Germinal center (tissue), 1 donor: Measurements from ENCODE around the gene SMIM28.

Experiments
- DNase-seq: peaks from one replicate; pipeline ENCODE4 v3.0.0; 2012; ENCODE audit warnings: mixed read lengths, low spot score

The SMIM28 gene

GRCh38 chr6:138430361-138431145 is 52.8 kb downstream of the SMIM28 start:
- no peak for DNase-seq

DNA sequence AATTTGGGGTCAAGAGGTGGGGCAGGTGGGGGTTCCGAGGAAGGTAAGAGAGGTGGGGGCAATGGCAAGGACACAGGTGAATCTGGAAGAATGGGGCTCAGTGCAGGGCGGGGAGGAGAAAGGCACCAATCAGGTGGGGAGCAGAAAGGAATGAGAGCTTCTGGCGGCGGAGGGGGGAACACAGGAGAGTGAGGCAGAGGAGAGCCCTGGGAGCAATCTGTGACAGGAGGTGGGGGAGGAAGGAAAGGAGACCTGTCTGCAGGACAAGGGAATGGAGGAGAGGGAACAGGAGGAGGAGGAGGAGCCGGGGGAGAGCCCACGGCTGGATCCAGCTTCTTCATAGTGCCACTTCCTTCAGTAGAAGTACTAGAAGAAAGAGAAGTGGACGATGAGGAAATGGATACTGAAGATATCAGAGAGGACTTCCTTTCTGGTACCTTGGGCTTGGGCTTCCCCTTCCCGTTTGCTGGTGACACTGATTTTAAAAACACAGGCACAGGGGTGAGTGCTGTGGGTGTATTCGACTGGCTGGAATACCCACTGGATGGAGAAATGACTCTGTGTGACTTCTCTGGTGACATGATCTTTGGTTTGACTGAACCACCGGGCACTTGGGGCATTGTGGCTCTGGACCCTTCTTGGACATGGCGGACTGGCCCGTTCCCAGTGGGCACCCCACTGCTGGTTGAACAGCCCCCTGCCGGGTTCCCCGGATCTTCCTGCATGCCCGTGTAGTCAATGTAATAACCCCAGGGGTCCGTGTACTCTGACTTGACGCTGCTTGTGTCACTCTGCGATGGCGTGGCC is 53.8 kb downstream of the SMIM28 start:
- peak; percentile 15 for DNase-seq

- DNase-seq = no peak
Observed at GRCh38 chr6:138432063-138432356, 54.3 kb downstream of the SMIM28 start.
